ENCODE measurements around the gene FAM180A.

The FAM180A gene

DNA sequence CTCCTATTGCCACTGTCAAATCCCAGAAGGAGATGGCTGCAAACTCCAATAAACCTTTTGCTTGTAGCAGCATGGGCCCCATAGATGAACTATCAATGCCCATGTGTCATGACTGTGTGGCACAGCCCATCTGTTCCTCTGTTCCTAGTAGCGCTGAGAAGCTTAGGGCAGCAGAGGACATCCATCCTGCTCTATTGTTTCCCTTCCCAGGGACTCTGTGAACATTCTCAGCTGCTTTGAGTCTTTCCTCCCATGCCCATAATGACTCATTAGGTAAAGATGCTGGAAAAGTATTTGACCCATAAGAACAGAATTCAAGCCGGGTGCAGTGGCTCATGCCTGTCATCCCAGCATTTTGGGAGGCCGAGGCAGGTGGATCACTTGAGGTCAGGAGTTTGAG is 58.0 kb downstream of the FAM180A start:
- no peak overlapping the region for H3K9ac ChIP-seq
- no peaks in the 10 kb centered on the region for H3K27me3 ChIP-seq
- no peak overlapping the region for H3K4me2 ChIP-seq
- no peaks in the 10 kb centered on the region for H3K9me3 ChIP-seq
- no peaks in the 10 kb centered on the region for H4K20me1 ChIP-seq
- H3K36me3 ChIP-seq = 0 out of 2 replicates have a peak, but pooled peaks cover 9% of the 10 kb centered on the region
- H3K27ac ChIP-seq = no peak overlapping the region
- H3K4me3 ChIP-seq = no peak overlapping the region
- TF ChIP-seq Cebpa-rat (IDR thresholded peaks at IDR 0.05) = no peak
- H3K4me1 ChIP-seq = no peaks in the 10 kb centered on the region

DNA sequence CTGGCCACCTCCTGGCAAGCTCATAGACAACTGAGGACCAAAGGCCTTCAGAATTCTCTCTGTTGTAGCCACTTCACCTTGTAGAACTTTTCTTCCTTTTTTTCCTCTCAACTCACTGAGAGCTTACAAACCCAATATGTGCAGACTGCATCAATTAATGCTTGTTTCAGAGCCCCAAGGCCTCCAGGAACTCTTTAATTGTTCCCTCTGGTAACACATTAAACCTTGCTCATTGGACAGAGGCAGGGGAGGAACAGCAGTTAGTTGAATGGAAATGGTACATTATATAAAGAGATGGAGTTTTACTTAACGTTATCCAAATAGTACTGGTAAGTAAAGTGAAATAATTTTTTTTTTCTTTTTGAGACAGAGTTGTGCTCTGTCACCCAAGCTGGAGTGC is 61.1 kb downstream of the FAM180A start:
- peaks cover 6% of the 10 kb centered on the region; the same call in 1 of the 2 replicates for H4K20me1 ChIP-seq
- H3K36me3 ChIP-seq = 0 out of 2 replicates have a peak, but pooled peaks cover 9% of the 10 kb centered on the region
- no peak overlapping the region for H3K9ac ChIP-seq
- no peak overlapping the region for H3K4me3 ChIP-seq
- H3K27me3 ChIP-seq = no peaks in the 10 kb centered on the region
- no peak for TF ChIP-seq Cebpa-rat (IDR thresholded peaks at IDR 0.05)
- H3K4me2 ChIP-seq = no peak overlapping the region
- H3K27ac ChIP-seq = no peak overlapping the region
- no peaks in the 10 kb centered on the region for H3K4me1 ChIP-seq
- no peaks in the 10 kb centered on the region for H3K9me3 ChIP-seq

DNA sequence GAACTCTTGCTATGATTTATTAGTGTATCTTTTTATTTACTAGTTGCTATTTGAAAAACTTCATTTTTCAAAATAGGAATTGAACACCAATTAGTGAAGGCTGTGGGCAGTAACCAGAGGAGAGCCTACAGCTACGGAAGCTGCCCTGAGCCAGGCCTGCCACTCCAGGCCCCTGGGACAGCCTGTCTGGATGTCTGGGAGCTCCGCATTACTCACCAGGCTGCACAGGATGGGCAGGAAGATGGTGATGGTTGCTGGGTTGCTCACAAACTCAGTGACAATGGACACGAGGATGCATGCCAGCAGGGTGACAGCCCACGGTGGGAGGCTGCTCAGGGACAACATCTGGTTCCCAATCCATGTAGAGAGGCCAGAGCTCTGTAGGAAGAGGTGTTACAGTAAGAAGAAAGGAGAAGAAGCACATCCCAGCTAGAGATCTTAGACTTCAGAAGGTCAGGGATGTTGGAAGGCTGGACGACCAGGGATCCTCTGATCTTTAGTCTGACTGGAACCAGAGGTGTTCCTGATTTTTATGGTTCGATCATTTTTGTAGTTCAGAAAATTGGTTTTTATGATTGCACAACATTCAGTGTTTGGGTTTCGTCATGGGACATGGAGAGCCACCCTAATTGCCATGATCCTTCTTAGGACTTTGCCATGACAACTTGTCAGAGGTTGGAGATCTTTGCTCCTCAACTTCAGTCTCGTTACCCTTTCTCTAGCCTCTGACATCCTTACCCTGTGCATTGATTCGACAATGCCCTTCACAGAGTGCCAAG is 63.1 kb downstream of the FAM180A start:
- Histone ChIP-seq H4K20me1 (peaks cover 6% of the 10 kb centered on the region; the same call in 1 of the 2 replicates), H3K9ac (no peak overlapping the region), H3K36me3 (peaks cover 19% of the 10 kb centered on the region; the same call in 1 of the 2 replicates), H3K27me3 (no peaks in the 10 kb centered on the region), H3K4me1 (no peaks in the 10 kb centered on the region), H3K9me3 (no peaks in the 10 kb centered on the region), H3K4me2 (no peak overlapping the region), H3K4me3 (no peak overlapping the region), H3K27ac (no peak overlapping the region)
- TF ChIP-seq Cebpa-rat (IDR thresholded peaks at IDR 0.05) = no peak

DNA sequence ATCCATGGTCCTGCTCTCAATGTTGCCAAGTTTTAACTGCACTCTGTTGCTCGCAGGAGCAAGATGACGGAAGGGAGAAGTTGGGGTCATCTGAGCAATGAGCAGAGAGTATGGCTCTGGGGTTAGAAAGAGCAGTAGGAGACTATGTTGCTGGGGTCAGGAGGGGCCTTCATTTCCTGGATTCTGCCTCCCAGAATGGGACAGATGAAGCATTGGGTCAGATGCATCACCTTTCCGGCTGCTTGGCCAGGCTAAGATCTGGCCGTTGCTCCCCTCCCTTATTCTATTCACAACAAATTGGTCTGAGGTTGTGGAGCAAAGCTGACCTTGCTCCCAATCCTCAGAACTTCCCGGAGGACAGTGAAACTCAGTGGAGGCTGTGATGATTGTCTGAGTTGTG is 63.9 kb downstream of the FAM180A start:
- Histone ChIP-seq H3K9me3 (no peaks in the 10 kb centered on the region), H3K36me3 (peaks cover 27% of the 10 kb centered on the region), H3K9ac (no peak overlapping the region), H3K27ac (no peak overlapping the region), H3K4me1 (no peaks in the 10 kb centered on the region), H3K4me3 (no peak overlapping the region), H4K20me1 (peaks cover 6% of the 10 kb centered on the region; the same call in 1 of the 2 replicates), H3K27me3 (no peaks in the 10 kb centered on the region), H3K4me2 (no peak overlapping the region)
- TF ChIP-seq Cebpa-rat (IDR thresholded peaks at IDR 0.05) = no peak

DNA sequence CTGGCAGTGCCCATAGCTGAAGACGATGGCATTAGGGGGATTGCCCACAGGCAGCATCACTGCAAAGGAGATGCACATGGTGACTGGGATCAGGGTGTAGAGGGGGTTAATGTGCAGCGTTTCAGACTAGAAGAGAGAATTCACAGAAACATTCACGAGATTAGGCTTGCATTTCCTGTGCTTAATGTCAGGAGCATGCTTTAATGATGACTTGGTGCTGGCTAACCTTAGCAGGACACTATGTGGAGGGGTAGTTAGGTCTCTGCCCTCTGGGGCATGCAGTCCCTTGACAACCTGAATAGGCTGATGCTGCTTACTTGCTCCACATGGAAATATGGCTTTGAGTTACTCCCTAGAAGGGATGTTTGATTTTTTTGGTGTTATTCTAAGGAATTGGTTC is 64.5 kb downstream of the FAM180A start:
- Histone ChIP-seq H3K4me1 (no peaks in the 10 kb centered on the region), H3K4me3 (no peak overlapping the region), H3K27me3 (no peaks in the 10 kb centered on the region), H4K20me1 (peaks cover 6% of the 10 kb centered on the region; the same call in 1 of the 2 replicates), H3K9me3 (no peaks in the 10 kb centered on the region), H3K4me2 (no peak overlapping the region), H3K27ac (no peak overlapping the region), H3K36me3 (peaks cover 28% of the 10 kb centered on the region), H3K9ac (no peak overlapping the region)
- no peak for TF ChIP-seq Cebpa-rat (IDR thresholded peaks at IDR 0.05)

DNA sequence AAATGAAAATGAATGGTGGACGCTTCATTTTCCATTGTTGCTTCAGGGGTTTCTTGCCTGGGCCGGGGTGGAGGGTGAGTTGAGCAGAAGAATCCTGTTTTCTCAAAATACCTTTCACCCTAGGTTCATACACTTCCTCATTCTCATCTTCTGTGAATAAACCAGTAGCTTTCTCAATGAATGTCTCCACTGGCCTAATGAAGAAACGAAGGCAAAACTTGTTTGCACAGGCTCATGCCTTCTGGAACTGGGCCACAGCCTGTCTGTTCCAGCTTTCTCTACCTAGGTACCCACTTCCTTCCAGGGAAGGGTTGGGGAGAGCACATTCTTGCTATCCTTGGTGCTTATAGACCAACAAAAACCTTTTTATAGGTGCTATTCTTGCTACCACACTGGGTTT is 65.0 kb downstream of the FAM180A start:
- TF ChIP-seq Cebpa-rat (IDR thresholded peaks at IDR 0.05) = no peak
- H3K36me3 ChIP-seq = peaks cover 26% of the 10 kb centered on the region
- H3K4me3 ChIP-seq = no peak overlapping the region
- H3K4me2 ChIP-seq = no peak overlapping the region
- no peaks in the 10 kb centered on the region for H3K27me3 ChIP-seq
- no peaks in the 10 kb centered on the region for H3K4me1 ChIP-seq
- H3K9ac ChIP-seq = no peak overlapping the region
- H4K20me1 ChIP-seq = peaks cover 6% of the 10 kb centered on the region; the same call in 1 of the 2 replicates
- H3K9me3 ChIP-seq = no peaks in the 10 kb centered on the region
- H3K27ac ChIP-seq = no peak overlapping the region

DNA sequence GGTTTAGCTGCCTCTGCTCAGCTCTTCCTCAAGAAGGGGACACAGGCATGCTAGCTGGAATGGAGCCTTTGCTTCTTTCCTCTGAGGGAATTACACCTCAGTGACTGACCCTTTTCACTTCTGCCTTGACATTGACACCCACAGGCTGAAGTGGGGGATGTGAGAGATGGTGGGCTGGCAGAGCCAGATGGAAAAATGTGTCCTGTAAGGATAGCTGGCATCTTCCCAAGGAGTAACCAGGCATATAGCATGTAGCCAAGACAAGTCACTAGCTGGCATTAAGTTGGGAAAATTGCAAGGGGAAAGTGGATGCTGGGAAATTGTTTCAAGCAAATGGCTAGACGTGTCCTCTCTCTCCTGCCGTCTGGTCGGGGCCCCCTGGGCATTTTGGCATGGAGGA is 66.4 kb downstream of the FAM180A start:
- H3K27me3 ChIP-seq = no peaks in the 10 kb centered on the region
- H3K27ac ChIP-seq = no peak overlapping the region
- H3K9me3 ChIP-seq = no peaks in the 10 kb centered on the region
- peaks cover 36% of the 10 kb centered on the region for H3K36me3 ChIP-seq
- H4K20me1 ChIP-seq = peaks cover 6% of the 10 kb centered on the region; the same call in 1 of the 2 replicates
- no peaks in the 10 kb centered on the region for H3K4me1 ChIP-seq
- no peak overlapping the region for H3K4me2 ChIP-seq
- H3K4me3 ChIP-seq = no peak overlapping the region
- no peak for TF ChIP-seq Cebpa-rat (IDR thresholded peaks at IDR 0.05)
- H3K9ac ChIP-seq = no peak overlapping the region

DNA sequence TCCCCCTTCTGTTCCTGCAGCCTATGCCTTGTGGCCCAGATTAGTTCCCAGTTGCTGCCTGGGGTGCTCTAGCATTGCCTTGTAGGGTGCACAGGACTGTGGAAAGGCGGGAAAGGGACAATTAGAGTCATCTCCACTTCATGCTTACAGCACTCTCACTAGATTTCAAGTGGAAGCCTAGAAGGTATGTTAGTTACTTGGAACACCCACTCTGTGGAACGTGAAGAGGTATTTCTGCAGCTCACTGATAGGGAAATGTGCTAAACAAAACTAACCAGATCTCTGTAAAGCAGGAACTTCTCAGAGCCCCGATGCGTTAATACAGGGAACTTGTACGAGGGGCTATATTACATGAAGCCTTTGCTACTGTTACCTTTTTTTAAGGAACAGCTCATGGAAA is 66.9 kb downstream of the FAM180A start:
- Histone ChIP-seq H3K4me3 (no peak overlapping the region), H3K27me3 (no peaks in the 10 kb centered on the region), H3K9ac (no peak overlapping the region), H3K4me2 (no peak overlapping the region), H3K4me1 (no peaks in the 10 kb centered on the region), H4K20me1 (peaks cover 6% of the 10 kb centered on the region; the same call in 1 of the 2 replicates), H3K9me3 (no peaks in the 10 kb centered on the region), H3K27ac (no peak overlapping the region), H3K36me3 (peaks cover 40% of the 10 kb centered on the region)
- no peak for TF ChIP-seq Cebpa-rat (IDR thresholded peaks at IDR 0.05)
